Calu3 (cell line): ENCODE data around the gene PRKAG2. TPM values are rescaled to one million over a fixed set of nuclear protein-coding genes. Genes with fewer than 3 reads are reported as not detected.

ENCODE experiments used
- BruUV-seq: library from RNA; stranded (reverse); fragments of 400-500 nt; replicated peaks from 2 replicates; lab custom pipeline; 2021; lab: Mats Ljungman, UMichigan
- CTCF ChIA-PET: fragments of 300-600 bp; sonication (Branson Sonifier 250); formaldehyde crosslinking; loops from one replicate; lab custom pipeline; 2022; ENCODE audit warnings: antibody characterized with exemption; lab: Charles Lee
- DNase-seq: peaks from one replicate; pipeline ENCODE4 v3.0.0; 2022
- H3K27ac Mint-ChIP-seq: one replicate; pipeline ENCODE4 v1.8.0; 2022; ENCODE audit warnings: mixed read lengths; ENCODE audit not compliant: unreplicated experiment
- H3K27me3 Mint-ChIP-seq: one replicate; pipeline ENCODE4 v1.8.0; 2022; ENCODE audit warnings: mixed read lengths; ENCODE audit not compliant: unreplicated experiment
- H3K36me3 Mint-ChIP-seq: one replicate; pipeline ENCODE4 v1.8.0; 2022; ENCODE audit warnings: mild to moderate bottlenecking, moderate library complexity, mixed read lengths; ENCODE audit not compliant: insufficient read depth, unreplicated experiment
- H3K4me1 Mint-ChIP-seq: one replicate; pipeline ENCODE4 v1.8.0; 2022; ENCODE audit warnings: mild to moderate bottlenecking, low read depth, mixed read lengths; ENCODE audit not compliant: unreplicated experiment
- H3K4me3 Mint-ChIP-seq: one replicate; pipeline ENCODE4 v1.8.0; 2022; ENCODE audit warnings: mild to moderate bottlenecking, low read depth, moderate library complexity, mixed read lengths; ENCODE audit not compliant: unreplicated experiment
- H3K9me3 Mint-ChIP-seq: one replicate; pipeline ENCODE4 v1.8.0; 2022; ENCODE audit warnings: low read depth, mixed read lengths; ENCODE audit not compliant: unreplicated experiment
- CTCF ChIP-seq: fragments of 200-600 bp; IDR thresholded peaks from one replicate; pipeline ENCODE4 v1.8.0; 2022; ENCODE audit warnings: antibody characterized with exemption; ENCODE audit not compliant: unreplicated experiment
- intact Hi-C: fragments of 100-400 bp; cut with micrococcal nuclease; formaldehyde crosslinking; loops from one replicate; pipeline ENCODE4 v1.10.0; 2022; ENCODE audit not compliant: unreplicated experiment
- total RNA-seq: library from RNA; stranded (reverse); gene quantifications from 2 replicates; pipeline ENCODE4 v1.2.3, GENCODE V29; 2022

PRKAG2 gene
- total RNA-seq, 1 experiment from 2014 or later: 22.4 TPM

GRCh38 chr7:151682831-151683614, 193.9 kb downstream of the PRKAG2 start:
- H3K9me3 Mint-ChIP-seq: no peaks in the 10 kb centered on the region

GRCh38 chr7:151681726-151682125, 195.2 kb downstream of the PRKAG2 start:
- no peaks in the 10 kb centered on the region for H3K9me3 Mint-ChIP-seq
- DNase-seq: no peak
- peaks cover 14% of the 10 kb centered on the region for H3K4me1 Mint-ChIP-seq
- H3K27ac Mint-ChIP-seq: no peak overlapping the region
- TF ChIP-seq CTCF: no peak
- intact Hi-C loops: no loop called here
- no TSS peak for BruUV-seq
- no peaks in the 10 kb centered on the region for H3K36me3 Mint-ChIP-seq
- no peak overlapping the region for H3K4me3 Mint-ChIP-seq
- H3K27me3 Mint-ChIP-seq: no peaks in the 10 kb centered on the region
- CTCF ChIA-PET: interaction anchor here (0.6 kb wide), 1 partner anchor 299 kb away, joined by 7 read pairs; no protein-coding TSS in a partner anchor

More at GRCh38 chr7:151682831-151683614, 193.9 kb downstream of the PRKAG2 start:
- intact Hi-C loops: no loop called here
- Mint-ChIP-seq H3K27ac (no peak overlapping the region), H3K36me3 (peaks cover 5% of the 10 kb centered on the region), H3K4me1 (peaks cover 17% of the 10 kb centered on the region), H3K27me3 (no peaks in the 10 kb centered on the region), H3K4me3 (no peak overlapping the region)
- CTCF ChIA-PET: no interaction called here
- TF ChIP-seq CTCF: no peak
- BruUV-seq: no TSS peak
- no peak for DNase-seq

- Mint-ChIP-seq H3K4me1 (peaks cover 17% of the 10 kb centered on the region), H3K36me3 (no peaks in the 10 kb centered on the region), H3K9me3 (no peaks in the 10 kb centered on the region), H3K27me3 (no peaks in the 10 kb centered on the region), H3K4me3 (no peak overlapping the region), H3K27ac (no peak overlapping the region)
- CTCF ChIA-PET: no interaction called here
- TF ChIP-seq CTCF: no peak
- no peak for DNase-seq
- intact Hi-C loops: no loop called here
- BruUV-seq: no TSS peak
Observed at GRCh38 chr7:151680810-151681209, 196.1 kb downstream of the PRKAG2 start.

- TF ChIP-seq CTCF: no peak
- CTCF ChIA-PET: no interaction called here
- BruUV-seq: no TSS peak
- intact Hi-C loops: no loop called here
- no peak overlapping the region for H3K27ac Mint-ChIP-seq
- peaks cover 17% of the 10 kb centered on the region for H3K4me1 Mint-ChIP-seq
- no peak overlapping the region for H3K4me3 Mint-ChIP-seq
- H3K9me3 Mint-ChIP-seq: no peaks in the 10 kb centered on the region
- H3K36me3 Mint-ChIP-seq: no peaks in the 10 kb centered on the region
- H3K27me3 Mint-ChIP-seq: no peaks in the 10 kb centered on the region
- DNase-seq: no peak
Observed at GRCh38 chr7:151679881-151680612, 196.9 kb downstream of the PRKAG2 start.
